ENCODE data around the gene CER1.

- TF ChIP-seq CTCF (IDR thresholded peaks at IDR 0.05) (no peak), POLR2A (IDR thresholded peaks at IDR 0.05) (no peak)
Measured at GRCh38 chr9:14749741-14750211, 27.2 kb upstream of the CER1 start.

Measured in testis (tissue), 2 donors.